HL-60 (cell line): ENCODE results near the gene JADE2.

ENCODE experiments used
- CTCF ChIP-seq: IDR thresholded peaks from one replicate; pipeline ENCODE4 v1.5.1; 2011; ENCODE audit warnings: low read length, control low read depth, inconsistent platforms; ENCODE audit not compliant: insufficient read depth
- GABPA ChIP-seq: IDR thresholded peaks from 2 replicates; pipeline ENCODE4 v1.6.1; 2012; ENCODE audit warnings: low read depth
- POLR2AphosphoS5 ChIP-seq: IDR thresholded peaks from 2 replicates; pipeline ENCODE4 v1.6.1; 2012; ENCODE audit warnings: low read depth
- REST ChIP-seq: IDR thresholded peaks from 2 replicates; pipeline ENCODE4 v1.6.1; 2012; ENCODE audit warnings: low read depth; ENCODE audit not compliant: insufficient replicate concordance

GRCh38 chr5:134609232-134609851 lies 83.9 kb downstream of the JADE2 start:
- TF ChIP-seq CTCF (no peak), GABPA (no peak), POLR2AphosphoS5 (no peak), REST (no peak)
